HG03469 (cell line): Measurements from ENCODE around the gene THSD4.
"Not testable (repeated sequence)": the region's sequence is repeated elsewhere in the genome, so short reads cannot be mapped to it uniquely, and the experiment has no call there.

Experiments
- ATAC-seq: cut with Tn5 transposase; IDR thresholded peaks from one replicate; pipeline ENCODE4 v1.9.1; 2021; ENCODE audit warnings: mild to moderate bottlenecking, moderate library complexity, moderate number of reproducible peaks; ENCODE audit not compliant: unreplicated experiment

The THSD4 gene

GRCh38 chr15:71186267-71186666, 71.0 kb downstream of the THSD4 start:
- no peak for ATAC-seq

GRCh38 chr15:71187078-71187477, 71.8 kb downstream of the THSD4 start:
- no peak for ATAC-seq

- ATAC-seq = no peak
Observed at GRCh38 chr15:71187526-71187925, 72.3 kb downstream of the THSD4 start.

GRCh38 chr15:71189718-71190117, 74.4 kb downstream of the THSD4 start:
- ATAC-seq = no peak

- no peak for ATAC-seq
Observed at GRCh38 chr15:71191296-71191695, 76.0 kb downstream of the THSD4 start.

GRCh38 chr15:71192816-71193215, 77.5 kb downstream of the THSD4 start:
- no peak for ATAC-seq

GRCh38 chr15:71194286-71194685, 79.0 kb downstream of the THSD4 start:
- no peak for ATAC-seq

GRCh38 chr15:71195242-71195641, 80.0 kb downstream of the THSD4 start:
- ATAC-seq = no peak

GRCh38 chr15:71197620-71198019, 82.3 kb downstream of the THSD4 start:
- no peak for ATAC-seq

GRCh38 chr15:71198846-71199245, 83.6 kb downstream of the THSD4 start:
- no peak for ATAC-seq

GRCh38 chr15:71199384-71200351, 84.4 kb downstream of the THSD4 start:
- ATAC-seq = no peak

- no peak for ATAC-seq
Observed at GRCh38 chr15:71201477-71201876, 86.2 kb downstream of the THSD4 start.

- ATAC-seq = no peak
Observed at GRCh38 chr15:71202712-71203111, 87.4 kb downstream of the THSD4 start.

GRCh38 chr15:71203586-71204474, 88.6 kb downstream of the THSD4 start:
- ATAC-seq = no peak

GRCh38 chr15:71207141-71207540, 91.9 kb downstream of the THSD4 start:
- ATAC-seq = no peak

- ATAC-seq = no peak
Observed at GRCh38 chr15:71212146-71212545, 96.9 kb downstream of the THSD4 start.

- not testable (repeated sequence) for ATAC-seq
Observed at GRCh38 chr15:71213943-71214342, 98.7 kb downstream of the THSD4 start.

- no peak for ATAC-seq
Observed at GRCh38 chr15:71215126-71215894, 100.0 kb downstream of the THSD4 start.

- no peak for ATAC-seq
Observed at GRCh38 chr15:71218272-71218805, 103.1 kb downstream of the THSD4 start.

- ATAC-seq = no peak
Observed at GRCh38 chr15:71219101-71219500, 103.8 kb downstream of the THSD4 start.

GRCh38 chr15:71219645-71220044, 104.4 kb downstream of the THSD4 start:
- ATAC-seq = no peak
